Measurements from ENCODE around the gene HMGCL.
"Not testable (repeated sequence)": the region's sequence is repeated elsewhere in the genome, so short reads cannot be mapped to it uniquely, and the experiment has no call there.

Gene HMGCL

GRCh38 chr1:23848673-23849616 is 23.7 kb upstream of the HMGCL start:
- Mint-ChIP-seq H3K9me3 (peaks cover 3% of the 10 kb centered on the region), H3K36me3 (ENCODE audit: low read depth) (peaks cover 41% of the 10 kb centered on the region), H3K4me1 (no peaks in the 10 kb centered on the region), H3K27me3 (ENCODE audit: low read depth) (no peaks in the 10 kb centered on the region), H3K27ac (no peak overlapping the region), H3K4me3 (no peak overlapping the region)
- TF ChIP-seq, protein P1, sequence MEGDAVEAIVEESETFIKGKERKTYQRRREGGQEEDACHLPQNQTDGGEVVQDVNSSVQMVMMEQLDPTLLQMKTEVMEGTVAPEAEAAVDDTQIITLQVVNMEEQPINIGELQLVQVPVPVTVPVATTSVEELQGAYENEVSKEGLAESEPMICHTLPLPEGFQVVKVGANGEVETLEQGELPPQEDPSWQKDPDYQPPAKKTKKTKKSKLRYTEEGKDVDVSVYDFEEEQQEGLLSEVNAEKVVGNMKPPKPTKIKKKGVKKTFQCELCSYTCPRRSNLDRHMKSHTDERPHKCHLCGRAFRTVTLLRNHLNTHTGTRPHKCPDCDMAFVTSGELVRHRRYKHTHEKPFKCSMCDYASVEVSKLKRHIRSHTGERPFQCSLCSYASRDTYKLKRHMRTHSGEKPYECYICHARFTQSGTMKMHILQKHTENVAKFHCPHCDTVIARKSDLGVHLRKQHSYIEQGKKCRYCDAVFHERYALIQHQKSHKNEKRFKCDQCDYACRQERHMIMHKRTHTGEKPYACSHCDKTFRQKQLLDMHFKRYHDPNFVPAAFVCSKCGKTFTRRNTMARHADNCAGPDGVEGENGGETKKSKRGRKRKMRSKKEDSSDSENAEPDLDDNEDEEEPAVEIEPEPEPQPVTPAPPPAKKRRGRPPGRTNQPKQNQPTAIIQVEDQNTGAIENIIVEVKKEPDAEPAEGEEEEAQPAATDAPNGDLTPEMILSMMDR (IDR thresholded peaks at IDR 0.05; ENCODE audit: unreplicated experiment in 3 of 3), result no peak

DNA sequence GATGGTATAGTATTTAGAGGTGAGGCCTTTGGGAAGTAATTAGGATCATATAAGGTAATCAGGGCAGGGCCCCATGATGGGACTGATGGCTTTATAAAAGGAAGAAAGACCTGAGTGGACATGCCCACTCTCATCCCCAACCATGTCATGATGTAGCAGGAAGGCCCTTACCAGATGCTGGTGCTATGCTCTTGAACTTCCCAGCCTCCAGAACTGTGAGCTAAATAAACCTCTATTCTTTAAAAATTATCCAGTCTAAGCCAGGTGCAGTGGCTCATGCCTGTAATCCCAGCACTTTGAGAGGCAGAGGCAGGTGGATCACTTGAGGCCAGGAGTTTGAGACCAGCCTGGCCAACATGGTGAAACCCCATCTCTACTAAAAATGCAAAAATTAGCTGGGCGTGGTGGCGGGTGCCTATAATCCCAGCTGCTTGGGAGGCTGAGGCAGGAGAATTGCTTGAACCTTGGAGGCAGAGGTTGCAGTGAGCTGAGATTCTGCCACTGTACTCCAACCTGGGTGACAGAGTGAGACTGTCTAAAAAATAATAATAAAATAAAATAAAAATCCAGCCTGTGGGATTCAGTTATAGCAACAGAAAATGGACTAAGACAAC is 22.4 kb upstream of the HMGCL start:
- H3K27ac Mint-ChIP-seq; H3K4me1 Mint-ChIP-seq; H3K9me3 Mint-ChIP-seq; H3K27me3 Mint-ChIP-seq (ENCODE audit: low read depth); H3K4me3 Mint-ChIP-seq: not testable (repeated sequence)
- peaks cover 37% of the 10 kb centered on the region for H3K36me3 Mint-ChIP-seq (ENCODE audit: low read depth)

DNA sequence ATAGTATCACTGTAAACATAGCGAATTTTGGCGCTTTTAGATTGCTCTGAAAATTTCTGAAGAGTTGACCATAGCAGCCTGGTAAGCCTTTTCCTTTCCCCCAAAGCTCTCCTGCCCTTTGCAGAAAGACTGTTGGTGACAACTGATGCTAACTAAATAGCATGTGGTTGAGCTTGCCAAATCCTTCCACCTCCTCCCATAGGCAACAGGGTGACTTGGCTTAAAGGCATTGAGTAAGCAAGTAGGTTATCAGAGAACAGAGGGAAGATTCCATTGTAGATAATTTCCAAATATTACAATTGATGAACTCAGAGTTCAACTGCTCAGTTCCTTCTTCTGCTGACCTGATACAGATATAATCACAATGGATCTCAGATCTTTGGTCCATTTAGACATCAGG is 19.9 kb upstream of the HMGCL start:
- Mint-ChIP-seq H3K9me3 (no peaks in the 10 kb centered on the region), H3K27me3 (ENCODE audit: low read depth) (peaks cover 6% of the 10 kb centered on the region), H3K27ac (no peak overlapping the region), H3K36me3 (ENCODE audit: low read depth) (peaks cover 31% of the 10 kb centered on the region), H3K4me3 (no peak overlapping the region), H3K4me1 (no peaks in the 10 kb centered on the region)
- TF ChIP-seq, protein P1 (IDR thresholded peaks at IDR 0.05; ENCODE audit: unreplicated experiment in 3 of 3), result no peak

DNA sequence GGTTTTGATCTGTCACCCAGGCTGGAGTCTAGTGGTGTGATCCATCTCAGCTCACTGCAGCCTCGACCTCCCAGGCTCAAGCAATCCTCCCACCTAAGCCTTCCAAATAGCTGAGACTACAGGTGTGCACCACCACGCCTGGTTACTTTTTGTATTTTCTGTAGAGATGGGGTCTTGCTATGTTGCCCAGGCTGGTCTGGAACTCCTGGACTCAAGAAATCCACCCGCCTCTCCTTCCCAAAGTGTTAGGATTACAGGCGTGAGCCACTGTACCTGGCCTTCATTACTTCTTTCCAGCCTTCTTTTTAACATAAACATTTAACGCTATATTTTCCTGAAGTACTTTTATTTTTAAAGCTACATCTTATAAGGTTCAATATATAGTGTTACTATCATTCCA is 18.4 kb upstream of the HMGCL start:
- Mint-ChIP-seq H3K36me3 (ENCODE audit: low read depth) (peaks cover 31% of the 10 kb centered on the region), H3K4me1 (no peaks in the 10 kb centered on the region), H3K9me3 (no peaks in the 10 kb centered on the region), H3K27me3 (ENCODE audit: low read depth) (peaks cover 8% of the 10 kb centered on the region), H3K27ac (no peak overlapping the region), H3K4me3 (no peak overlapping the region)
- TF ChIP-seq, protein P1 (IDR thresholded peaks at IDR 0.05; ENCODE audit: unreplicated experiment in 3 of 3), result no peak

DNA sequence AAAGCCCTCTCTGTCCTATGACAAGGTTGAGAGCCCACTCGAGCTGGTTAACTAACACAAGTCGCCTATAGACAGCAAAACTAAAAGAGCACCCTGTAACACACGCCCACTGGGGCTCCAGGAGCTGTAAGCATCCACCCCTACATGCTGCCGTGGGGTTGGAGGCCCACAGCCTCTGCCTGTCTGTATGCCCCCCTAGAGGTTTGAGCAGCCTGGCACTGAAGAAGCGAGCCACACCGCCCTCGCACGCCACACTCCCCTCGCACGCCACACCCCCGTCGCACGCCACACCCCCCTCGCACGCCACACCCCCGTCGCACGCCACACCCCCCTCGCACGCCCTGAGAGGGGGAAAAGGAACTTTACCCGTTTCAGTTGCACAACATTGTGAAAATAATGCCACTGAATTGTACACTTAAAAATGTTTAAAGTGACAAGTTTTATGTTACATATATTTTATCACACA is 13.2 kb upstream of the HMGCL start:
- TF ChIP-seq, protein P1 (IDR thresholded peaks at IDR 0.05; ENCODE audit: unreplicated experiment in 3 of 3), result no peak
- Mint-ChIP-seq H3K4me1 (peaks cover 10% of the 10 kb centered on the region), H3K9me3 (no peaks in the 10 kb centered on the region)

DNA sequence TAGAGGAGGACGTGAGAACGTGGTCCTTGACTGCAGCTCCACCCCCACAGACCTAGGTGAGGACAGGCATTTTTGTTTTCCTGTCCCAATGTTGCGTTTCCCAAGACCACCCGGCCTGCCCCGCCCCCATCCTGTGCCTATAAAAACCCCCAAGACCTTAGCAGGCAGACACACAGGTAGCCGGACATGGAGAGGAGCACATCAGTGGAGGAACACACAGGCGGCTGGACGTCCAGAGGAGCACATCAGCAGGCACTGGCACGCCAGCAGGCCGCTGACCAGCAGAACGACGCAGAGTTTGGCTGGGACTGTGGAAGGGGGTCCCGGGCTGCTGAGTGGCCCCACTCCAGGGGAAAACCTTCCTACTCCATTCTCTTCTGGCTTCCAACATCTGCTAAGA is 12.7 kb upstream of the HMGCL start:
- no peak overlapping the region for H3K27ac Mint-ChIP-seq
- no peaks in the 10 kb centered on the region for H3K36me3 Mint-ChIP-seq (ENCODE audit: low read depth)
- peaks cover 24% of the 10 kb centered on the region for H3K27me3 Mint-ChIP-seq (ENCODE audit: low read depth)
- peak overlapping the region; percentile 84 to 90 (median 90) for H3K4me3 Mint-ChIP-seq
- H3K9me3 Mint-ChIP-seq, result no peaks in the 10 kb centered on the region
- peaks cover 10% of the 10 kb centered on the region for H3K4me1 Mint-ChIP-seq
- TF ChIP-seq, protein P1 (IDR thresholded peaks at IDR 0.05; ENCODE audit: unreplicated experiment in 3 of 3), result no peak

More for the DNA sequence above, 13.2 kb upstream of the HMGCL start:
- Mint-ChIP-seq H3K4me3 (peak overlapping the region; percentile 84 to 90 (median 90)), H3K27me3 (ENCODE audit: low read depth) (peaks cover 24% of the 10 kb centered on the region), H3K27ac (no peak overlapping the region), H3K36me3 (ENCODE audit: low read depth) (no peaks in the 10 kb centered on the region)
